ENCODE results near the gene NMT1.

The NMT1 gene

DNA sequence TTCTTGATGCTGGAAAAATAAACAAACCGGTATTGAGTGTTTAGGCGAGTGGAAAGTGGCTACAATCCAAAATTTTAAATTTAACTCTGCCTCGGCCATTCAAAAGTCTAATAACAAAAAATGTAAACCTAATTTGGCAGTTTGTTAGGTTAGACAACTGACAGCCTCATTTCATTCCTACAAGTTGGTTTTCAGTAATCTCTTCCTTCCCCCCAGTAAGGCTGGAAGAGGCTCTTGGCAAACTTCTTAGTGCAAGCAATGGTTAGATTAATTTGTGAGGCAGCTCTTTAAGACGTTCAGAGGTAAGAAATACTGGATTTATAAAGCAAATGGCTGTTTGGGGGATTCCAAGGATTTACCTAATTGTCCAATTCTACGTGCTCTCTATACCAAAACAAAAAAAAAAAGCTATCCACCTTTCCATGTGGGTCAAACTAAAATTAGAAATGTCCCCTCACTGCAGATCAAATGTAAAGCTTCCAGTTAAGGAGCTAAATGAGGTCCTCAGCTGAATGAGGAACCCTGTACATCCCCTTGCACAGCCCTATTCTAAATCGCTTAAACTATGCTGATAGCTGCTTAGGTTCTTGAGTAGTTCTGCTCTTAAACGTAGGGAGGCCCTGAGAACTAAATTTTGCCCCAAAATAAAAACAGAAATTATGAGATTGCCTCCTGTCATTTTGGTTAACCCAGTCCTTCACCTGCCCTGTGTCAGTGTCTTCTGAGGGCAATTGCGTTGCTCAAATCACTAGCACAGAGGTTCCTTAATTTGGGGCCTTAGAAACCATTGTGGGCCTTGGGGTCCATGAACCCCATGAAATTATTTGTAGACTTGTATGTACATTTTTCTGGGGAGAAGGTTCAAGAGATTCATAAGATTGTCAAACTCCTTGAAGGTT, 90.0 kb downstream of the NMT1 start:
- DNase-seq (ENCODE audit: low read depth) = no peak

DNA sequence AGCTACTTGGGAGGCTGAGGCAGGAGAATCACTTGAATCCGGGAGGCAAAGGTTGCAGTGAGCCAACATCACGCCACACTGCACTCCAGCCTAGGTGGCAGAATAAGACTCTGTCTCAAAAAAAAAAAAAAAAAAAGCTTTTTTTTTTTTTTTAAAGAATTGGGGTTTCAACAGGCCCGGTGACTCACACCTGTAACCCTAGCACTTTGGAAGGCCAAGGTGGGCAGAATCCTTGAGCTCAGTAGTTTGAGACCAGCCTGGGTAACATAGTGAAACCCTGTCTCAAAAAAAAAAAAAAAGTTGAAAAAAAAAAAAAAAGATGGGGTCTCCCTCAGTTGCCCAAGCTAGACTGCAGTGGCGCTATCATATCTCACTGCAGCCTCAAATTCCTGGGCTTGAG, 93.9 kb downstream of the NMT1 start:
- DNase-seq (ENCODE audit: low read depth) = no peak

DNA sequence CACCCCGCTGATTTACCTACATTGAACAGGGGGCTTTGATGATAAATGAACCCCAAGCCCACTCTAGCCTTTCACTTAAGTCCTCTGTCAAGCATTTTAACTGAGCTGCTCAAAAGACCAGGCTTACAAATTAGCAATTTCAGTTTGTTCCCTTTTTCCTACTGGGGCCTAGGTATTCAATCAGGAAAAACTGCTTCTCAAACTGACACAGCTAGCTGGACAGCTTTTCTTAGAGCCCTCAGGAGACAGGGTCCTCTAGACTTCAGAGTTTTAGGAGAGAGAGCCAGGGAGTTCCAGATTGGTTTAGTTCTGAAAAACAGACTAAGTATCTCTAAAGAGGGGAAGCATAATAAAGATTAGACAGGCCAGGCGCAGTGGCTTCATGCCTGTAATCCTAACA, 94.4 kb downstream of the NMT1 start:
- no peak for DNase-seq (ENCODE audit: low read depth)

DNA sequence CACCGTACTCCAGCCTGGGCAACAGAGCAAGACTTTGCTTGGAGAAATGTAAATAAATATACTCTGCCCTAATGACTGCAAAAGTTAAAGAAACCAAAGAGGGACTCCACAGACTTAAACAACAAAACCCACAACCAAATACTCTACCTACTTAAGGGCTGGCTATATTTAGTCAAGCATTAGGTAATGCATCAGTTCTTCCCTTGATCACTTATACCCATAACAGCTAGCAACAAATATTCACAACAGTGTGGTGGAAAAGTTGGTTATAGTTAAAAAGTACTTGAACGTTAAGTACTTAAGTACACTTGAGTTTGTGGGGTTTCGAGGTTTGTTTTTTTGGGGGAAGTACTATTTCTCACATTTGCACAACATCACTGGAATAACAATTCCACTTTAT, 95.1 kb downstream of the NMT1 start:
- DNase-seq (ENCODE audit: low read depth) = no peak

Measured in amniotic epithelial cell (primary cell).